Ecto neural progenitor cell (in vitro differentiated cells): ENCODE data around the gene CHMP4B.

Experiments
- DNase-seq: peaks from one replicate; pipeline ENCODE4 v3.0.0-alpha.2; 2018; ENCODE audit warnings: low spot score

CHMP4B gene

DNA sequence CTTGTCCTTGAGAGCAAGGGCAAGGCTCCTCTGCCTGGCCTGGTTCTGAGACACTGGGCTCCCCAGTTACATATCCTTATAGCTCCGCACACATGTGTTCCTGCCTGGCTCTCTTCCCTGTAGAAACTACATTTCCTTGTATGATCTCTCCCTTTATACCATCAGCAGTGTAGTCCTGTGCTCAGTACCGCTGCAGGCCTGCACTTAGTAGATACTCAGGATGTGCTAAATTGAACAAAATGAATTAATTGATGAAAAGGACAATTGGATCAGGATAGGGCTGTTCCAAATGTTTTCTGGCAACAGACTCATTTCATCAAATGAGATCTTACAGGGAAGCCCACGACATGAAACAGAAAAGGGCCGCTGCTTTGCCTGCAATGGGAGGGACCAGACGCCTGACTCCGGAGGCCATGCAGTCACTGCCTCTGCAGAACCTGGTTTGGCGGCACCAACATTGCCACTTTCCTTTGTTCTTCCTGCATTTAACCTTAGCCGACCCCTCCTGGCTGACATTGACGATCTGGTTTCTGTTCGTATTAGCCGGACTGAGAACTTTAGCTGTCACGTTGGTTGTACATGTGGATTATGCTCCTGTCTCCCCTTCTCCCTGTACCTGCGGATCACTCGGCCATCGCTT lies 53.3 kb downstream of the CHMP4B start:
- no peak for DNase-seq

DNA sequence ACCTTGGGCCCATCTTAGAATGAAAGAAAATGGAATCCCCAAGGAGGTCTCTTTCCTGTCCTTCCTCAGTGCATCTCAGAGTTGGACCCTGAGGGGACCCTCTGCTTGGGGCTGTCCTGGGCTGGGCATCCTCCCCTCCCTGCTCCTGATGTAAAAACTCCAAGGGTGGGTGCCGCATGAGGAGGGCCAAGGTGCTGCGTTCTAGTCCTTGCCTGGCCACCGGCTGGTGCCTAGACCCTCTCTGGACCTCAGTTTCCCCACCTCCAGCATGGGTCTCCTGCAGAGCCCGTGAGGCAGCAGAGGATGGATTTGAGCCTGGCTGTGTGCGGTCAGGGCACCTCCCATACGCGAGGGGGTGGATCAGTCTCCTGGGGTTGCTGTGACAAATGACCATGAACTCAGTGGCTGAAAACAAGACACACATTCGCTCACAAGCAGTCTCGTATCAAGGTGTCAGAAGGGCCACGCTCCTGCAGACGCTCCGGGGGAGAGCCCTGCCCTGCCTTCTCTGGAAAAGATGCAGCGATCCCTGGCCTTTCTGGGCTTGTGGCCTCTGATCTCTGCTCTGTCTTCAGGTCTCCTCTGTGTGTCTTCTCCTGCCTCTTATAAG lies 54.7 kb downstream of the CHMP4B start:
- no peak for DNase-seq

DNA sequence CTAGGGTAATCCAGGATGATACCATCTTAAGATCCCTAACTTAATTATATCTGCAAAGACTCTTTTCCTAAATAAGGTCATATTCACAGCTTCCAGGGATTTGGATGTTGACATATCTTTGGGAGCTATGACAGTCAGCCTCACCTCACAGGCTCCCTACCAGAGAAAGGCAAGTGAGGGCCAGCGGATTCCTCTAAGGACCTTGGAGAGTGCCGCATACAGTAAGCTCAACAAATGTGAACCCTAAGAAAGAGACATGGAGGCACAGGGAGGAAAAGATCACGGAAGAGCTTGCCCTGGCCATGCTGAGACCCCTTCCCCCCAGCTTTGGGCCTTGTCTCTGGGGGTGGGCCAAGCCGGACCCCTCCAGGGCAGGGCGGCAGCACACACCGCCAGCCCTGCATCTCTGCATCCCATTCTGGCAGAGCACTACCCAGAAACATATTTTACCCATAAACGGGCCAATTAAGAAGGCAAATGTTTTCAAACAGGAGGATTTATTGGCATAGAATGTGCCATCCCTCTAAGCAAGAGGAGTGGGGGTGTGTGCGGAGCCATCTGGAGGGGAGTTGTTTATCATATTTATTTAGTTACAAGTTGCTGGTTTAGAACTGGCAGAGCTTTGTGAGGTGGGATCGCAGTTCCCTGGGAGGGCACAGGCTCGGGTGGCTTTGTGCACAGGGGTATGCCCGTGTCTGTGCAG lies 55.4 kb downstream of the CHMP4B start:
- no peak for DNase-seq

DNA sequence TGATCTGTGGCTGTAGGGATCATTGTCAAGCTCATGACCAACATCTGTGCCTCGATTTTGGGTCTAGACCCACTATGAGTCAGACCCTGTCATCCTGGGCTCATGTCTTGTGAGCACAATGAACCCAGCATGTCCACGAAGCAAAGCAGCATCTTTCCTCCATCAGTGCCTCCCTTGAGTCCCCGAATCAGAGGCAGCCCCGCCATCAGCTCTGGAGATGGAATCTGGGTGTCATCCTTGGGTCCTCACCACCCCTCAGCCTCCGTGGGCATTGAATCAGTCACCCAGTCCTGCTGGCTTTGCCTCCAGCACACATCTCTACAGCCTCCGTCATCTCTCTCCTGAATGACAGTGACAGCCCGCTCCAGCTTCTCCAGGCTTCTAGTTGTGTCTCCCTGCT lies 56.9 kb downstream of the CHMP4B start:
- no peak for DNase-seq

DNA sequence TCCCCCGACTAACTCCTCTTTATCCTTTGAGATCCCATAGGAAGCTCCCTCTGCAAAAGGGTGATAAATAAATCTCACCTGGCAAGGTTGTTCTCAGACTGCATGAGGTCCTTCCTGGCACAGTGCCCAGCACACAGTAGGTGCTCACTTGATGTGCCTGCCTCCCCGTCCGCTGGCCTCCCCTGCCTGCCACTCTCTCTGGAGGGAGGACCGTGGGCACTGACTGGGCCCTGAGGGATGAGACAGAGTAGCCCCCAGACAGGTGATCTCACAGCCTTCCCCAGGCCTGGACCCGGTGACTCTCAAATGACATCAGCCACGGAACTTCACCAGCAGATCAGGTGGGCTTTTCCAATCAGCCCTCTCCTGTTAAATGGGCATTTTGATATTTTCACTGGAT lies 57.4 kb downstream of the CHMP4B start:
- no peak for DNase-seq

DNA sequence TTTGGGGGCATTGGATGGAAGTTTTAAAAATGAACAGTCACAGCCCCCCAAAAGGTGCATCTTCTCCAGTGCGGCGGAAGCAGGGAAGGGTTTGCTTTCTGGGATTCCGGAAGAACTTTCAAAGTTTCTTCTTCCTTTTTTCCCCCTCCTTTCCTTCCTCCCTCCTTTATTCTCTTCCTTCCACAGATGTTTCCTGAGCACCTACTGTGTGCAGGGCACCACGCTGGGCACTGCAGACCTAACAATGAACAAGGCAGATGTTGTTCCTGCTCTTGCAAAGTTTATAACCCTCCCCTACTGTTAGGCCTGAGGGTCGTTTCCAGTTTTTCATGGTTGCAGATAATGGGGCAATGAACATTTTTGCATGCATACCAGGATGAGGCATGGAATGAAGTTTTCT lies 58.1 kb downstream of the CHMP4B start:
- no peak for DNase-seq

DNA sequence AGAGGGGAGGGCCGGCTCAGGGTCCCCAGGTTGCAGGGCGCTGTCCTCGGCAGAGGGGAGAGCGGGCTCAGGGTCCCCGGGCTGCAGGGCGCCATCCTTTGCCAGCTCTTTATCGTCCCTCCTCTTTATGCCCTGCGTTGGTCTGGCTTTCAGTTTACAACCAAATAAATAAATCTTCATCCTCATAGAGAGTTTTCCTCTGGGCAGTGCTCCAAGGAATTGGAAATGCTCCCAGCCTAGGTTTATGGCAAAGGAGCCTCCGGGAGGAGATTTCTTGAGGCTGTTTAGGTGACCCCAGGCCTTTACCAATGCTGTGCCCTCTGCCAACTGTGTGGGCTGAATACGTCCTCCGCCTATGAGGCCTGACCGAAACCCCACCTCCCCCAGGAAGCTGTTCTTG lies 60.2 kb downstream of the CHMP4B start:
- no peak for DNase-seq

DNA sequence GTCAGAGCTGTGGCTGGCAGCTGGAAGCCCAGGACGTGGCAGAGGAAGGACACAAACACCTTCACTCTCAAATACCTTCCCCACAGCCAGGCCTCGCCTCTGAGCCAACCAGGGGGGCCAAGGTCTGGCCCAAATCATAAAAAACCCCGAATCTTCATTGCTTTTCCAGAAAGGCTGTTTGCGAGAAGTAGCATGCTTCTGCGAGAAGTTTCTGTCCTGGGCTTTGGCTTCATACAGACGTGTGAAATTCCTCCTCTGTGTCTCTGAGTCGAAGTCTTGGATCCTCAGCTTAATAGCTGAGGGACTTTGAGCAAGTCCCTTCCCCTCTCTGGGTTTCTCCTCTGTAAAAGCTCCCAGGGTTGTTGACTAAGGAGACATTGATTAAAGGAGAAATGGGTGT lies 63.0 kb downstream of the CHMP4B start:
- DNase-seq, result no peak

DNA sequence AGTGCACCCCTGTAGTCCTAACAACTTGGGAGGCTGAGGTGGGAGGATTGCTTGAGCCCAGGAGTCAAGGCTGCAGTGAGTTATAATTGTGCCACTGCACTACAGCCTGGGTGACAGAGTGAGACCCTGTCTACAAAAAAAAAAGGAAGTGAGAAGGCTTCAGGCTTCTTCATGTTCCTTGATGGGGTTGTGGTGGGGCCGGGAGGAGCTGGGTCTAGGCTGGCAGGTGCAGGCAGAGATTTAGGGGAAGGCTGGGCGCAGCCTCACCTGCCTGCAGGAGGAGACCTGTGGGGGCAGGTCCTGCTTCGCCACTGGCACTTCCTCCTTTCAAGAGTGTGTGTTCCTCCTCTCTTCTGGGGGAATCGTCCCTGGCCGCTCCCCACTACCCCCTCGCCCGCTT lies 63.9 kb downstream of the CHMP4B start:
- DNase-seq, result no peak

DNA sequence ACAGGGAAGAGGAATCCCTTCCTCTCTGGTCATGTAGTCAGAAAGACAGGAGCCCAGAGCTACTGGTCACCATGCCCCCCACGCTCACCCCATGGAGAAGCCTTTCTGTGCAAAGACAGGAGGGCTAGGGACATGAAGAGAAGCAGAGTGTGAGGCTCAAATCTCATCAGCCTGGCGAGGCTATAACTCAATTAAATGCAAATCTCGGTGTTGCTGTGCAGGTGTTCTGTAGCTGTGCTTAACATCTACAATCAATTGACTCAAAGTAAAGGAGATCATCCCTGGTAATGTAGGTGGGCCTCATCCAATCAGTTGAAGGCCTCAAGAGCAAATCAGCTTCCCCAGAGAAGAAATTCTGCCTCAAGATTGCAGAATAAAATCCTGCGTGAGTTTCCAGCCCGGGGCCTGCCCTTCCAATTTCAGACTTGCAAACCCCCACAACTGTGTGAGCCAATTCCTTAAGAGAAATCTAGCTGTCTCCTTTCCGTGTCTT lies 64.4 kb downstream of the CHMP4B start:
- DNase-seq, result no peak

DNA sequence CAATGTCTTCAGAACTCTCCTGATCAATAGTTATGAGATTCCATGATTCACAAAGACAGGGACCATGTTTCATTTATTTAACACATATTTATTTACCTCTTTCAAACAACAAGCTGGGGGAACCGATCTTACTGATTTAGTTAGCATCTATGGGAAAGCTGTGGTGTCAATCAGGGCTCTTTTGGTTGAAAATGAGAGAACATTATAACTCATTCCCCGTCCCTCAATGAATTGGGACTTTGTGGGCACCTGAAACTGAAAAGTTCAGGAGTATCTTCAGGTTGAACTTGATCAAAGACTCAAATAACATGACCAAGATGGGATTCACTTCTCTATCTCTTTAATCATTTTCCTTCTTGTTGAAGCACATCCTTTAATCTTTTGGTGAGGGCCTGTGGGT lies 67.4 kb downstream of the CHMP4B start:
- DNase-seq, result no peak

DNA sequence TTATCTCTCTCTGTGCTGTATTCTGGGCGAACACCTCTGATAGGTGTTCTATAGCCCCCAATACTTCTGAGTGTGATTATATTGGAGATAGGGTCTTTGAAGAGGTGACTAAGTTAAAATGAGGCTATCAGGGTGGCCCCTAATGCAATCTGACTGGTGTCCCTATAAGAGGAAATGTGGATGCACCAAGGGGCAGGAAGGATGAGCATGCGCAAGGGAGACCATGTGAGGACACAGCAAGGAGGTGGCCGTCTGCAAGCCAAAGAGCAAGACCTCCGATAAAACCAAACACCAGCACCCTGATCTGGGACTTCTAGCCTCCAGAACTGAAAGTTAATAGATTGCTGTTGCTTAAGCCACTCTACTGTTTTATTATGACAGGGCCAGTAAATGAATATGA lies 69.2 kb downstream of the CHMP4B start:
- DNase-seq, result no peak

DNA sequence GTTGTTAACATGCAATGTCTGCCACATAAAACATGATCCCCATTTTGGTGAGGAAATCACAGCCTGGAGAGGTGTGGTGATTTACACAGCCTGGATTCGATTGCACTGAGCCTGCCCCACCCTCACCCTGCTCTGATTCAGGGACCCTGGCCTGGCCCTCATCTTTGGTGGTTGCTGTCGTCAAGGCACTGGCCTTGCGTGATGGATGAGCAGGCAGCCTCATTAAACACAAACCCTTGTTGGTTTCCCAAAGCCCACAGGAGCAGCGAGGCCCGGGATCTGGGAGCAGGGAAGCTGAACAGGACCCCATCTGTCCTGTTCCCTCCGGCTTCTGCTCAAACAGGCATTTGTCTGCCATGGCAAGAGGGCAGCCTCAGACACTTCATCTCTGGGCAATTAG lies 70.8 kb downstream of the CHMP4B start:
- no peak for DNase-seq

DNA sequence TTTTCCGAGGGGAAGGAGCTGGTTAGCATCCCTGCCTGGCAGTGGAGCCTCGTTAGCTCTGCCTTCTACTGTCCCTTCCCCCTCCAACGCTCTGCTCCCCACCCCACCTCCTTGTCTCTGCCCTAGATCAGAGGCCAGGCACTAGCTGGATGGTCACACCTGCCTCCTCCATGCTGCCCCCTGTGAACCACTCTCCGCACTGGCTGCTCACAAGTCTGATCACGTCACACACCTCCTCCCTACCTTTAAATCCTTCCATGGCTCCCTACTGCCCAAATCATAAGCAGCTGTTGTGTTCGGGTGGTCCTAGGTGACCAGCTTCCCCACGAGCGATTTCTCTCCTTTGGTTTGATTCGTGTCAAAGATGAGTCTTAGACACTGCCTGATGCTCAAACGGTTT lies 71.3 kb downstream of the CHMP4B start:
- DNase-seq, result no peak

DNA sequence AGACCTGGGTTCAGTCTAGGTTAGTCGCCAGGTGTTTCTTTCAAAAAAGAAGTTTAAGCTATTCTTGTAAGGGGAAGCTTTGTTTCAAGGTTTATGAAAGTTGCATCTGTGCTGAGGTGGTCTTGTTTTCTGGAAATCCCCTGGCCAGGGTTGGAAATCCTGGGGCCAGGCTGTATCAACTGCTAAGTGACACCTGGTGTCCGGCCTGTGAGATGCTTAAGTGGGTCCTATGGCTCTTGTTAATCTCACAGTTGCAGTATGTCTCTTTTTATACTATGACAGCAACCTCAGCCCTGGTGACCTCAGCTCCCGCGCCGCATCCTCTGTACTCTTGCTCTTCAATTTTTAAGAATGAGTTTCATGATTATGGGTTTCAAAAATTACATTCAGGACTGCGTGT lies 72.0 kb downstream of the CHMP4B start:
- no peak for DNase-seq

DNA sequence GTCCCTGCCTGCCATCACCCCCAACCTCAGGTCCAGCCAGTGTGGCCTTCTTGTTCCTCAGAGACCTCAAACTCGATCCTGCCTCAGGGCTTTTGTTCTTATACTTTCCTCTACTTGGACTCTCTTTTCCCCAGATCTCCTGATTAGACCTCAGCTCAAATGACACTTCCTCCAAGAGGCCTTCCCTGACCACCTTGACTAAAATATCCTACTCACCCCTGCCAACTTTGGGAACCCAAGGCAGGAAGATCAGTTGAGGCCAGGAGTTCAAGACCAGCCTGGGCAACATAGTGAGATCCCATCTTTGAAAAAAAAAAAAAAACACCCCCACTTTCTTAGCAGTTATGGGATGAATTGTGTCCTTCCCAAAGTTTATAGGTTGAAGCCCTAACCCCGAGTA lies 73.5 kb downstream of the CHMP4B start:
- no peak for DNase-seq

DNA sequence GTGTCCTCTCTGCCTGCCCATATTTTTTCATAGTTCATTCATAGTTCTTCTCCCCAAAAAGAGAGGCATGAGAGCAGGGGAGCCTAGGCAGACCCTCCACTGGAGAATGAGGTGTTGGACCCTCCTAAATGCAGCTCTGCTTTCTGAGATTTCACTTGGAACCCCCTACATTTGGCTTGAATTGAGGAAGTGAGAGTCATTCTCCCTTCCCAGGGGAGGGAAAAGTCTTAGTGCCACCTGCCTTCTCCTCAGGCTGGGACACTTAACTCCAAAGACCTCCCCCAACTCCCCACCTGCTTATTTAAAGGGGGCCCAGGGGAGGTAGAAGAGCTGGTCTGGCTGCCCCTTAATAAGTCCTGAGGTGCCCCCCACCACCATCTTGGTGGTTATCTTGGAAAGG lies 78.2 kb downstream of the CHMP4B start:
- no peak for DNase-seq

DNA sequence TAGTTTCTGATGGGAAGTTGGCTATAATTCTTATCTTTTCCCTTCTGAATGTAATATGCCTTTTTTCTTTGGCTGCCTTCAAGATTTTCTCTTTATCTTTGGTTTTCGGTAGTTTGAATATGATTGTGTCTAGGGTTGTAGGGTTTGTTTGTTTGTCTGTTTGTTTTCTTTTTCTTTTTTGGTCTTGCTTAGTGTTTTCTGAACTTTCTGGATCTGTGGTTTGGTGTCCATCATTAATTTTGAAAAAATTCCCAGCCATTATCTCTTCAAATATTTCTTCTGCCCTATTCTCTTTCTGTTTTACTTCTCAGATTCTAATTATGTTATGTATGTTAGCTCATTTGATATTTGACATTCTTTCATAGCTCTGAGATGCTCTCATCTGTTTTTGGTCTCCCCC lies 79.4 kb downstream of the CHMP4B start:
- no peak for DNase-seq

DNA sequence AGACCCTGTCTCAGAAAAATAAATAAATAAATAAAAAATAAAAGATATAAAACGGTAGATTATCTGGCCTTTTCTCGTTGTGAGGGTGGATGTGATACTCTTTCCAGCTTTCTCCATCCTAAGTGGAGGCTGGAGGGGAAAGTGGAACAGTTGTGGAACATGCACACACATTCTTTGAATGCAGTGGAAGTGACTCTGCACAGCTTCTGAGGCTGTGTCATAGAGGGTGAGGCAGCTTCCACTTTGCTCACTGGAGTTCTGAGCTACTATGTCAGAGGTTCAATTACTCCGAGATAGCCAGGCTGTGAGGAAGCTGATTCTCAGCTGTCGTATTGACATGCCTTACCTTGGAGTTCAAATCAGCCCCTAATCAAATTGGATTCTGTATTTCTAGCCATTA lies 82.2 kb downstream of the CHMP4B start:
- no peak for DNase-seq

DNA sequence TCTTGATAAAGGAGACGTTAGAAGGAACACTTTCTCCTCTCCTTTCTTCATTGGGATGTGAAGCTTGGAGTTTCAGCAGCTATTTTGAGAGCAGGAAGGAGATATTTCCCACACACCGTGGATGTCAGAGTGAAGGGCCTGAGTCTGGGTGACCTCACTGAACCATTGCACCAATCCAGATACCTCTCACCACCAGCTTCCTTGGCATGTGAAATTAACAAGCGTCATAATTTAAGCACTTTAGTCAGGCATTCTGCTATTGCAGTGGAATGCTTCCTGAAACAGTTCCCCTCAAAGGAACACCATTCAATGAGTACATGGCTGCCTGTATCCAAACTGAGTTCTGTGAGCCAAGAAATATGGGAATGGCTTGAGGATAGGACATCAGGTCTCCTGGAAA lies 83.7 kb downstream of the CHMP4B start:
- DNase-seq, result no peak

DNA sequence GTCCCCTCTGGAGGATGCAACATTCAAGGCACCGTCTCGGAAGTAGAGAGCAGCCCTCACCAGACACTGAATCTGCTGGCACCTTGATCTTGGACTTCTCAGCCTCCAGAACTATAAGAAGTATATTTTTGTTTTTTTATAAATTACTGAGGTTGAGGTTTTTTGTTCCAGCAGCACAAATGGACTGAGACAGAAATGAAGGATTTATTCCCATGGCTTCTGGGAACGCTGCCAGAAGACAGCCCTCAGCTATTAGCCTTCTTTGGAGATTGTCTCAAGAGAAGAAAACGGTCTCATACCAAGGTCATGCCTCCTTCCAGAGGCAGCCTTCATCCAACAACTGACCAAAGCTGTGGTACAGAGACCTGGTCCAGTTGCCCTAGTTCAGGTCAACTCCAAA lies 85.4 kb downstream of the CHMP4B start:
- DNase-seq, result no peak

DNA sequence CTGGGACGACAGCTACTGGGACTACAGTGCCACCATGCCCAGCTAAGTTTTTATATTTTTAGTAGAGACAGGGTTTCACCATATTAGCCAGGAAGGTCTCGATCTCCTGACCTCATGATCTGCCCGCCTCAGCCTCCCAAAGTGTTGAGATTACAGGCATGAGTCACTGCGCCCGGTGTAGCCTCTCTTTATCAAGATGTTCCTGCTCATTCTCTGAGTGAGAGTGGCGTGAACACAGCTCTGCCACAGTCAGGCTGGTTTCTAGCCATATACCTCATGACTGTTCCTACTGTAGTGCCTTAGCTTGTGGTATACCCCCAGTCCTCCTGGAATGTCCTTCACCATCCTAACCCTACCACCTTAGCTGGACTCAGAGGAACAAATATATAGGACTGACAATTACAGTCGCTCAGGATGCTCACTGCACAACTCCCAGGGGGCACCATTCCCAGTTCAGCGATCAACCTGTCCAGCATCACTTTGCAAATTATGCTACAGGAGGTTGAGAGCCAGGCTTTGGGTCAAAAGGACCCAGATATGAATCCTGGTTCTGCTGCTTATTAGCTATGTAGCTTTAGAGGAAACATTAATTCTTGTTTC lies 86.3 kb downstream of the CHMP4B start:
- no peak for DNase-seq

DNA sequence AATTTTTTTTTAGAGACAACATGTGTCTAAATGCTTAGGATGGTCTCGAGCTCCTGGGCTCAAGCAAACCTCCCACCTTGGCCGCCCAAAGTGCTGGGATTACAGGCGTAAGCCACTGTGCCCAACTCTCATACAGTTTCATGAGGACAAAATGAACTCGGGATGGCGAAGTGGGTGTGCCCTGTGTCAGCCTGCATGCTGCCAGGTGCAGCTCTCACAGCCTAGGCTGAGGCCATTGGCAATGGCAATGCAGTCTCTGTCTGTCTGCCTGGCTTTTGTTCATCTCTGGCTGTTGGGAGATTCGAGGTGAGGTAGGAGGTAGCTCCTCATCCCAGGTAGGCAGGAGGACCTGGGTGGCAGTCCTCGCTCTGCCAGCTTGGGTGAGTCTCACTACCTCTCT lies 88.0 kb downstream of the CHMP4B start:
- DNase-seq, result no peak
